GM23338 (cell line): ENCODE results near the gene ZDHHC12. TPM values are rescaled to one million over a fixed set of nuclear protein-coding genes. Genes with fewer than 3 reads are reported as not detected.

Experiments used
- ATAC-seq: fragments of 200-7000 bp; cut with Tn5 transposase; 3 replicates; pipeline ENCODE4 v1.9.1; 2020
- DNase-seq: peaks from one replicate; pipeline ENCODE4 v3.0.0-alpha.2; 2015; ENCODE audit warnings: low spot score
- H2AFZ ChIP-seq: fragments of 200-600 bp; sonication (generic); 2 replicates; pipeline ENCODE4 v1.8.0; 2016; ENCODE audit warnings: antibody characterized with exemption, mild to moderate bottlenecking, moderate library complexity
- H3F3A ChIP-seq: fragments of 200-600 bp; sonication (generic); replicated peaks from 2 replicates; pipeline ENCODE4 v1.8.0; 2017; ENCODE audit warnings: antibody characterized with exemption, mixed run types, low read depth
- H3K27ac ChIP-seq: fragments of 200-600 bp; sonication (generic); 2 replicates; pipeline ENCODE4 v1.6.1; 2016; ENCODE audit warnings: low read depth
- H3K27me3 ChIP-seq: fragments of 200-600 bp; sonication (generic); 2 replicates; pipeline ENCODE4 v1.8.0; 2016; ENCODE audit warnings: mild to moderate bottlenecking, mixed run types, moderate library complexity; ENCODE audit not compliant: insufficient read depth
- H3K36me3 ChIP-seq: fragments of 200-600 bp; sonication (generic); 2 replicates; pipeline ENCODE4 v1.8.0; 2016; ENCODE audit warnings: mild to moderate bottlenecking; ENCODE audit not compliant: insufficient read depth
- H3K4me1 ChIP-seq: fragments of 200-600 bp; sonication (generic); 2 replicates; pipeline ENCODE4 v1.8.0; 2016; ENCODE audit warnings: mild to moderate bottlenecking, moderate library complexity; ENCODE audit not compliant: insufficient read depth
- H3K4me2 ChIP-seq: fragments of 200-600 bp; sonication (generic); 2 replicates; pipeline ENCODE4 v1.7.1; 2017; ENCODE audit warnings: mixed run types
- H3K4me3 ChIP-seq: fragments of 200-600 bp; sonication (generic); 2 replicates; pipeline ENCODE4 v1.6.1; 2016; ENCODE audit warnings: mixed run types
- H3K79me2 ChIP-seq: fragments of 200-600 bp; sonication (generic); replicated peaks from 2 replicates; pipeline ENCODE4 v1.8.0; 2017; ENCODE audit warnings: mild to moderate bottlenecking; ENCODE audit not compliant: insufficient read depth
- H3K9me2 ChIP-seq: fragments of 200-600 bp; sonication (generic); 2 replicates; pipeline ENCODE4 v1.8.0; 2017; ENCODE audit not compliant: insufficient read depth
- H4K20me1 ChIP-seq: fragments of 200-600 bp; sonication (generic); replicated peaks from 2 replicates; pipeline ENCODE4 v1.8.0; 2017; ENCODE audit warnings: mild to moderate bottlenecking; ENCODE audit not compliant: insufficient read depth
- H3K27ac Mint-ChIP-seq: 2 replicates; pipeline ENCODE4 v1.8.0; 2020; ENCODE audit warnings: inconsistent platforms, mild to moderate bottlenecking, moderate library complexity, mixed read lengths
- H3K27me3 Mint-ChIP-seq: 3 replicates; pipeline ENCODE4 v1.8.0; 2022; ENCODE audit warnings: low read depth, mild to moderate bottlenecking, moderate library complexity, mixed read lengths, inconsistent platforms; ENCODE audit not compliant: insufficient read depth, poor library complexity
- H3K36me3 Mint-ChIP-seq: 3 replicates; pipeline ENCODE4 v1.8.0; 2021; ENCODE audit warnings: low read depth, mild to moderate bottlenecking, inconsistent platforms, moderate library complexity, mixed read lengths
- H3K4me1 Mint-ChIP-seq: 3 replicates; pipeline ENCODE4 v1.8.0; 2020; ENCODE audit warnings: mild to moderate bottlenecking, inconsistent platforms, mixed read lengths
- H3K4me3 Mint-ChIP-seq: 3 replicates; pipeline ENCODE4 v1.8.0; 2021; ENCODE audit warnings: moderate library complexity, mild to moderate bottlenecking, inconsistent platforms, mixed read lengths
- H3K9me3 Mint-ChIP-seq: 3 replicates; pipeline ENCODE4 v1.8.0; 2020; ENCODE audit warnings: moderate library complexity, mild to moderate bottlenecking, inconsistent platforms, mixed read lengths
- CREB1 ChIP-seq: fragments of 250-450 bp; sonication (Bioruptor Pico); IDR thresholded peaks from 2 replicates; pipeline ENCODE4 v1.5.0; 2020; ENCODE audit warnings: low read depth, mild to moderate bottlenecking, moderate library complexity
- EZH2 ChIP-seq: fragments of 200-600 bp; sonication (generic); IDR thresholded peaks from one replicate; pipeline ENCODE4 v1.8.0; 2017; ENCODE audit warnings: antibody characterized with exemption, mild to moderate bottlenecking, low read depth; ENCODE audit not compliant: unreplicated experiment
- EZH2phosphoT487 ChIP-seq: fragments of 200-600 bp; sonication (generic); IDR thresholded peaks from one replicate; pipeline ENCODE4 v1.8.1; 2018; ENCODE audit warnings: antibody characterized with exemption; ENCODE audit not compliant: unreplicated experiment
- JUNB ChIP-seq: IDR thresholded peaks from one replicate; pipeline ENCODE4 v1.6.1; 2016; ENCODE audit warnings: antibody characterized with exemption; ENCODE audit not compliant: unreplicated experiment
- NANOG ChIP-seq: IDR thresholded peaks from 2 replicates; pipeline ENCODE4 v1.6.1; 2016; ENCODE audit warnings: antibody characterized with exemption, borderline replicate concordance
- POLR2AphosphoS5 ChIP-seq: IDR thresholded peaks from 2 replicates; pipeline ENCODE4 v1.6.1; 2016; ENCODE audit warnings: antibody characterized with exemption, low read depth
- STAT1 ChIP-seq: IDR thresholded peaks from one replicate; pipeline ENCODE4 v1.6.1; 2016; ENCODE audit warnings: antibody characterized with exemption; ENCODE audit not compliant: unreplicated experiment
- ZNF114 ChIP-seq: fragments of 250-450 bp; sonication (Bioruptor Pico); IDR thresholded peaks from 2 replicates; pipeline ENCODE4 v1.5.0; 2020; ENCODE audit warnings: mild to moderate bottlenecking, moderate library complexity
- ZNF331 ChIP-seq: fragments of 250-450 bp; sonication (Bioruptor Pico); IDR thresholded peaks from 2 replicates; pipeline ENCODE4 v1.5.0; 2020; ENCODE audit warnings: low read depth, mild to moderate bottlenecking, moderate library complexity
- polyA plus RNA-seq: library from polyadenylated mRNA; unstranded; fragments of >200 nt; fragmentation: Nextera tagmentation; extraction: Ambion mirVana; gene quantifications from 2 replicates; pipeline ENCODE4 v1.2.1, GENCODE V29; 2016
- total RNA-seq: library from RNA; depleted of rRNA; stranded (reverse); fragments of >200 nt; shearing (Covaris generic); gene quantifications from 2 replicates; pipeline ENCODE4 v1.2.3, GENCODE V29; 2014
- TF ChIP-seq, protein P1 (sequence below): fragments of 250-450 bp; sonication (Bioruptor Pico); IDR thresholded peaks from 2 replicates; pipeline ENCODE4 v1.5.0; 2020; ENCODE audit warnings: mild to moderate bottlenecking, moderate library complexity
- TF ChIP-seq, protein P2 (sequence below): IDR thresholded peaks from 2 replicates; pipeline ENCODE4 v1.6.1; 2016; ENCODE audit warnings: antibody characterized with exemption
- TF ChIP-seq, protein P3 (sequence below): IDR thresholded peaks from one replicate; pipeline ENCODE4 v1.6.1; 2018; ENCODE audit warnings: antibody characterized with exemption; ENCODE audit not compliant: unreplicated experiment
- TF ChIP-seq, protein P4 (sequence below), 2 experiments: fragments of 200-600 bp in 1 of 2; sonication (generic) in 1 of 2; conservative IDR thresholded peaks; 2 replicates each; pipeline versions ENCODE4 v1.5.1 to v1.6.1; 2016 to 2017; ENCODE audit warnings: antibody characterized with exemption in 2 of 2, low read depth in 2 of 2, mild to moderate bottlenecking in 2 of 2, moderate library complexity in 1 of 2

The ZDHHC12 gene
- total and polyA plus RNA-seq, 2 experiments from 2014 or later: 47.5 to 54.1 TPM

DNA sequence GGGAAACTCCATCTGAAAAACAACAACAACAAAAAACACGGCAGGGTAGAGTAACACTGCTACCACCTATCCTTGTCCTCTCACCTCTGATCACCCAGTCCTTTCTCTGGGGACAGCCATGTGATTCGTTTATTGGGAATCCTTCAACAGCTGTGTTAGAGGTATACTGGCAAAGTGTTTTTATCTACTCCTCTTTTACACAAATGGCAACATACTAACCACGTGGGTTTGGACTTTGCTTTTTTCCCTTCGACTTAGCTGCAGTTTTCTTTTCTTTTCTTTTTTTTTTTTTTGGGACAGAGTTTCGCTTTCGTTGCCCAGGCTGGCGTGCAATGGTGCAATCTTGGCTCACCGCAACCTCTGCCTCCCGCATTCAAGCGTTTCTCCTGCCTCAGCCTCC, 46.1 kb downstream of the ZDHHC12 start:
- no peaks in the 10 kb centered on the region; the same call in 1 of the 2 replicates for H3K79me2 ChIP-seq
- Mint-ChIP-seq H3K4me3 (no peak overlapping the region), H3K27ac (no peak overlapping the region), H3K36me3 (peaks cover 5% of the 10 kb centered on the region), H3K4me1 (no peaks in the 10 kb centered on the region), H3K27me3 (peaks cover 2% of the 10 kb centered on the region), H3K9me3 (peaks cover 7% of the 10 kb centered on the region)
- no peak for DNase-seq
- ATAC-seq: no peak
- no peaks in the 10 kb centered on the region for H3K4me1 ChIP-seq
- no peak overlapping the region for H2AFZ ChIP-seq
- H4K20me1 ChIP-seq: no peaks in the 10 kb centered on the region
- no peak overlapping the region for H3K4me2 ChIP-seq
- H3F3A ChIP-seq: no peaks in the 10 kb centered on the region
- no peaks in the 10 kb centered on the region for H3K27me3 ChIP-seq
- no peaks in the 10 kb centered on the region for H3K9me2 ChIP-seq
- TF ChIP-seq CREB1 (CRISPR knock-in tag): no peak
- TF ChIP-seq POLR2AphosphoS5: no peak
- TF ChIP-seq EZH2phosphoT487: no peak
- TF ChIP-seq ZNF114: no peak
- TF ChIP-seq, protein P1, sequence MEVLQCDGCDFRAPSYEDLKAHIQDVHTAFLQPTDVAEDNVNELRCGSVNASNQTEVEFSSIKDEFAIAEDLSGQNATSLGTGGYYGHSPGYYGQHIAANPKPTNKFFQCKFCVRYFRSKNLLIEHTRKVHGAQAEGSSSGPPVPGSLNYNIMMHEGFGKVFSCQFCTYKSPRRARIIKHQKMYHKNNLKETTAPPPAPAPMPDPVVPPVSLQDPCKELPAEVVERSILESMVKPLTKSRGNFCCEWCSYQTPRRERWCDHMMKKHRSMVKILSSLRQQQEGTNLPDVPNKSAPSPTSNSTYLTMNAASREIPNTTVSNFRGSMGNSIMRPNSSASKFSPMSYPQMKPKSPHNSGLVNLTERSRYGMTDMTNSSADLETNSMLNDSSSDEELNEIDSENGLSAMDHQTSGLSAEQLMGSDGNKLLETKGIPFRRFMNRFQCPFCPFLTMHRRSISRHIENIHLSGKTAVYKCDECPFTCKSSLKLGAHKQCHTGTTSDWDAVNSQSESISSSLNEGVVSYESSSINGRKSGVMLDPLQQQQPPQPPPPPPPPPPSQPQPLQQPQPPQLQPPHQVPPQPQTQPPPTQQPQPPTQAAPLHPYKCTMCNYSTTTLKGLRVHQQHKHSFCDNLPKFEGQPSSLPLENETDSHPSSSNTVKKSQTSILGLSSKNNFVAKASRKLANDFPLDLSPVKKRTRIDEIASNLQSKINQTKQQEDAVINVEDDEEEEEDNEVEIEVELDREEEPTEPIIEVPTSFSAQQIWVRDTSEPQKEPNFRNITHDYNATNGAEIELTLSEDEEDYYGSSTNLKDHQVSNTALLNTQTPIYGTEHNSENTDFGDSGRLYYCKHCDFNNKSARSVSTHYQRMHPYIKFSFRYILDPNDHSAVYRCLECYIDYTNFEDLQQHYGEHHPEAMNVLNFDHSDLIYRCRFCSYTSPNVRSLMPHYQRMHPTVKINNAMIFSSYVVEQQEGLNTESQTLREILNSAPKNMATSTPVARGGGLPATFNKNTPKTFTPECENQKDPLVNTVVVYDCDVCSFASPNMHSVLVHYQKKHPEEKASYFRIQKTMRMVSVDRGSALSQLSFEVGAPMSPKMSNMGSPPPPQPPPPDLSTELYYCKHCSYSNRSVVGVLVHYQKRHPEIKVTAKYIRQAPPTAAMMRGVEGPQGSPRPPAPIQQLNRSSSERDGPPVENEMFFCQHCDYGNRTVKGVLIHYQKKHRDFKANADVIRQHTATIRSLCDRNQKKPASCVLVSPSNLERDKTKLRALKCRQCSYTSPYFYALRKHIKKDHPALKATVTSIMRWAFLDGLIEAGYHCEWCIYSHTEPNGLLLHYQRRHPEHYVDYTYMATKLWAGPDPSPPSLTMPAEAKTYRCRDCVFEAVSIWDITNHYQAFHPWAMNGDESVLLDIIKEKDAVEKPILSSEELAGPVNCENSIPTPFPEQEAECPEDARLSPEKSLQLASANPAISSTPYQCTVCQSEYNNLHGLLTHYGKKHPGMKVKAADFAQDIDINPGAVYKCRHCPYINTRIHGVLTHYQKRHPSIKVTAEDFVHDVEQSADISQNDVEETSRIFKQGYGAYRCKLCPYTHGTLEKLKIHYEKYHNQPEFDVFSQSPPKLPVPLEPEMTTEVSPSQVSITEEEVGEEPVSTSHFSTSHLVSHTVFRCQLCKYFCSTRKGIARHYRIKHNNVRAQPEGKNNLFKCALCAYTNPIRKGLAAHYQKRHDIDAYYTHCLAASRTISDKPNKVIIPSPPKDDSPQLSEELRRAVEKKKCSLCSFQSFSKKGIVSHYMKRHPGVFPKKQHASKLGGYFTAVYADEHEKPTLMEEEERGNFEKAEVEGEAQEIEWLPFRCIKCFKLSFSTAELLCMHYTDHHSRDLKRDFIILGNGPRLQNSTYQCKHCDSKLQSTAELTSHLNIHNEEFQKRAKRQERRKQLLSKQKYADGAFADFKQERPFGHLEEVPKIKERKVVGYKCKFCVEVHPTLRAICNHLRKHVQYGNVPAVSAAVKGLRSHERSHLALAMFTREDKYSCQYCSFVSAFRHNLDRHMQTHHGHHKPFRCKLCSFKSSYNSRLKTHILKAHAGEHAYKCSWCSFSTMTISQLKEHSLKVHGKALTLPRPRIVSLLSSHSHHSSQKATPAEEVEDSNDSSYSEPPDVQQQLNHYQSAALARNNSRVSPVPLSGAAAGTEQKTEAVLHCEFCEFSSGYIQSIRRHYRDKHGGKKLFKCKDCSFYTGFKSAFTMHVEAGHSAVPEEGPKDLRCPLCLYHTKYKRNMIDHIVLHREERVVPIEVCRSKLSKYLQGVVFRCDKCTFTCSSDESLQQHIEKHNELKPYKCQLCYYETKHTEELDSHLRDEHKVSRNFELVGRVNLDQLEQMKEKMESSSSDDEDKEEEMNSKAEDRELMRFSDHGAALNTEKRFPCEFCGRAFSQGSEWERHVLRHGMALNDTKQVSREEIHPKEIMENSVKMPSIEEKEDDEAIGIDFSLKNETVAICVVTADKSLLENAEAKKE (CRISPR knock-in tag): no peak
- TF ChIP-seq, protein P2, sequence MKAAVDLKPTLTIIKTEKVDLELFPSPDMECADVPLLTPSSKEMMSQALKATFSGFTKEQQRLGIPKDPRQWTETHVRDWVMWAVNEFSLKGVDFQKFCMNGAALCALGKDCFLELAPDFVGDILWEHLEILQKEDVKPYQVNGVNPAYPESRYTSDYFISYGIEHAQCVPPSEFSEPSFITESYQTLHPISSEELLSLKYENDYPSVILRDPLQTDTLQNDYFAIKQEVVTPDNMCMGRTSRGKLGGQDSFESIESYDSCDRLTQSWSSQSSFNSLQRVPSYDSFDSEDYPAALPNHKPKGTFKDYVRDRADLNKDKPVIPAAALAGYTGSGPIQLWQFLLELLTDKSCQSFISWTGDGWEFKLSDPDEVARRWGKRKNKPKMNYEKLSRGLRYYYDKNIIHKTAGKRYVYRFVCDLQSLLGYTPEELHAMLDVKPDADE: no peak
- no peak for TF ChIP-seq STAT1
- TF ChIP-seq, protein P3, sequence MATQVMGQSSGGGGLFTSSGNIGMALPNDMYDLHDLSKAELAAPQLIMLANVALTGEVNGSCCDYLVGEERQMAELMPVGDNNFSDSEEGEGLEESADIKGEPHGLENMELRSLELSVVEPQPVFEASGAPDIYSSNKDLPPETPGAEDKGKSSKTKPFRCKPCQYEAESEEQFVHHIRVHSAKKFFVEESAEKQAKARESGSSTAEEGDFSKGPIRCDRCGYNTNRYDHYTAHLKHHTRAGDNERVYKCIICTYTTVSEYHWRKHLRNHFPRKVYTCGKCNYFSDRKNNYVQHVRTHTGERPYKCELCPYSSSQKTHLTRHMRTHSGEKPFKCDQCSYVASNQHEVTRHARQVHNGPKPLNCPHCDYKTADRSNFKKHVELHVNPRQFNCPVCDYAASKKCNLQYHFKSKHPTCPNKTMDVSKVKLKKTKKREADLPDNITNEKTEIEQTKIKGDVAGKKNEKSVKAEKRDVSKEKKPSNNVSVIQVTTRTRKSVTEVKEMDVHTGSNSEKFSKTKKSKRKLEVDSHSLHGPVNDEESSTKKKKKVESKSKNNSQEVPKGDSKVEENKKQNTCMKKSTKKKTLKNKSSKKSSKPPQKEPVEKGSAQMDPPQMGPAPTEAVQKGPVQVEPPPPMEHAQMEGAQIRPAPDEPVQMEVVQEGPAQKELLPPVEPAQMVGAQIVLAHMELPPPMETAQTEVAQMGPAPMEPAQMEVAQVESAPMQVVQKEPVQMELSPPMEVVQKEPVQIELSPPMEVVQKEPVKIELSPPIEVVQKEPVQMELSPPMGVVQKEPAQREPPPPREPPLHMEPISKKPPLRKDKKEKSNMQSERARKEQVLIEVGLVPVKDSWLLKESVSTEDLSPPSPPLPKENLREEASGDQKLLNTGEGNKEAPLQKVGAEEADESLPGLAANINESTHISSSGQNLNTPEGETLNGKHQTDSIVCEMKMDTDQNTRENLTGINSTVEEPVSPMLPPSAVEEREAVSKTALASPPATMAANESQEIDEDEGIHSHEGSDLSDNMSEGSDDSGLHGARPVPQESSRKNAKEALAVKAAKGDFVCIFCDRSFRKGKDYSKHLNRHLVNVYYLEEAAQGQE: no peak
- TF ChIP-seq, protein P4, sequence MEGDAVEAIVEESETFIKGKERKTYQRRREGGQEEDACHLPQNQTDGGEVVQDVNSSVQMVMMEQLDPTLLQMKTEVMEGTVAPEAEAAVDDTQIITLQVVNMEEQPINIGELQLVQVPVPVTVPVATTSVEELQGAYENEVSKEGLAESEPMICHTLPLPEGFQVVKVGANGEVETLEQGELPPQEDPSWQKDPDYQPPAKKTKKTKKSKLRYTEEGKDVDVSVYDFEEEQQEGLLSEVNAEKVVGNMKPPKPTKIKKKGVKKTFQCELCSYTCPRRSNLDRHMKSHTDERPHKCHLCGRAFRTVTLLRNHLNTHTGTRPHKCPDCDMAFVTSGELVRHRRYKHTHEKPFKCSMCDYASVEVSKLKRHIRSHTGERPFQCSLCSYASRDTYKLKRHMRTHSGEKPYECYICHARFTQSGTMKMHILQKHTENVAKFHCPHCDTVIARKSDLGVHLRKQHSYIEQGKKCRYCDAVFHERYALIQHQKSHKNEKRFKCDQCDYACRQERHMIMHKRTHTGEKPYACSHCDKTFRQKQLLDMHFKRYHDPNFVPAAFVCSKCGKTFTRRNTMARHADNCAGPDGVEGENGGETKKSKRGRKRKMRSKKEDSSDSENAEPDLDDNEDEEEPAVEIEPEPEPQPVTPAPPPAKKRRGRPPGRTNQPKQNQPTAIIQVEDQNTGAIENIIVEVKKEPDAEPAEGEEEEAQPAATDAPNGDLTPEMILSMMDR (conservative IDR thresholded peaks at IDR 0.05; ENCODE audit: low read depth in 2 of 2): no peak
- TF ChIP-seq EZH2: no peak
- TF ChIP-seq JUNB: no peak
- no peak for TF ChIP-seq ZNF331 (CRISPR knock-in tag)
- TF ChIP-seq NANOG: no peak
- no peak overlapping the region for H3K4me3 ChIP-seq
- H3K36me3 ChIP-seq: no peaks in the 10 kb centered on the region
- no peak overlapping the region for H3K27ac ChIP-seq
